WTC11 (cell line): ENCODE results near the gene OR6A2. TPM values are rescaled to one million over a fixed set of nuclear protein-coding genes. Genes with fewer than 3 reads are reported as not detected.
A peak's percentile ranks its signal among the peaks of the same experiment; 100 is the strongest.

ENCODE experiments used
- ATAC-seq: fragments of 200-7000 bp; cut with Tn5 transposase; 2 replicates; pipeline ENCODE4 v1.10.0; 2021; ENCODE audit warnings: mild to moderate bottlenecking, moderate library complexity
- CTCF ChIA-PET: fragments of 300-600 bp; sonication (Branson Sonifier 250); formaldehyde crosslinking; loops from one replicate; lab custom pipeline; 2021; ENCODE audit warnings: antibody characterized with exemption; lab: Charles Lee
- POLR2A ChIA-PET: fragments of 350-600 bp; sonication (Branson Sonifier 250); formaldehyde crosslinking; loops from one replicate; lab custom pipeline; 2021; ENCODE audit warnings: antibody characterized with exemption; lab: Charles Lee
- DNase-seq: peaks from one replicate; pipeline ENCODE4 v3.0.0; 2021; ENCODE audit warnings: low spot score
- H3K27ac Mint-ChIP-seq: 2 replicates; pipeline ENCODE4 v1.8.0; 2021; ENCODE audit warnings: mixed read lengths
- H3K27me3 Mint-ChIP-seq: 2 replicates; pipeline ENCODE4 v1.8.0; 2021; ENCODE audit warnings: low read depth, mild to moderate bottlenecking, moderate library complexity, mixed read lengths
- H3K36me3 Mint-ChIP-seq: 2 replicates; pipeline ENCODE4 v1.8.0; 2021; ENCODE audit warnings: mixed read lengths
- H3K4me1 Mint-ChIP-seq: 2 replicates; pipeline ENCODE4 v1.8.0; 2022; ENCODE audit warnings: mixed read lengths
- H3K4me3 Mint-ChIP-seq: 2 replicates; pipeline ENCODE4 v1.8.0; 2021; ENCODE audit warnings: mild to moderate bottlenecking, moderate library complexity, mixed read lengths
- H3K9me3 Mint-ChIP-seq: 2 replicates; pipeline ENCODE4 v1.8.0; 2021; ENCODE audit warnings: mixed read lengths
- CDX4 ChIP-seq: fragments of 250-450 bp; sonication (Bioruptor Pico); IDR thresholded peaks from 2 replicates; pipeline ENCODE4 v1.9.0; 2021; ENCODE audit warnings: moderate library complexity, mild to moderate bottlenecking, inconsistent platforms, borderline replicate concordance
- CTCF ChIP-seq: fragments of 200-600 bp; IDR thresholded peaks from 2 replicates; pipeline ENCODE4 v1.8.0; 2022; ENCODE audit warnings: antibody characterized with exemption
- ERG ChIP-seq: fragments of 250-450 bp; sonication (Bioruptor Pico); IDR thresholded peaks from 2 replicates; pipeline ENCODE4 v1.8.0; 2021; ENCODE audit warnings: mild to moderate bottlenecking
- ESRRA ChIP-seq: sonication (generic); formaldehyde crosslinking; IDR thresholded peaks from 2 replicates; pipeline ENCODE4 v1.8.1; 2022; ENCODE audit warnings: mild to moderate bottlenecking, missing genetic modification reagents, borderline replicate concordance
- FOXK1 ChIP-seq: sonication (generic); formaldehyde crosslinking; IDR thresholded peaks from 2 replicates; pipeline ENCODE4 v1.8.0; 2022; ENCODE audit warnings: mild to moderate bottlenecking, moderate library complexity, missing genetic modification reagents
- GABPB1 ChIP-seq: sonication (generic); formaldehyde crosslinking; IDR thresholded peaks from 2 replicates; pipeline ENCODE4 v1.8.1; 2023; ENCODE audit warnings: mild to moderate bottlenecking, missing genetic modification reagents
- GTF2I ChIP-seq: fragments of 250-450 bp; sonication (Bioruptor Pico); conservative IDR thresholded peaks from 2 replicates; pipeline ENCODE4 v1.4.0; 2021; ENCODE audit warnings: mild to moderate bottlenecking
- KAT7 ChIP-seq: sonication (generic); formaldehyde crosslinking; IDR thresholded peaks from 2 replicates; pipeline ENCODE4 v1.8.1; 2023; ENCODE audit warnings: missing genetic modification reagents, mild to moderate bottlenecking, borderline replicate concordance
- MAX ChIP-seq: sonication (generic); formaldehyde crosslinking; IDR thresholded peaks from 2 replicates; pipeline ENCODE4 v1.8.0; 2022; ENCODE audit warnings: mild to moderate bottlenecking, missing genetic modification reagents
- MLX ChIP-seq: sonication (generic); formaldehyde crosslinking; IDR thresholded peaks from 2 replicates; pipeline ENCODE4 v1.8.1; 2023; ENCODE audit warnings: mild to moderate bottlenecking, missing genetic modification reagents, moderate library complexity
- PREB ChIP-seq: sonication (generic); formaldehyde crosslinking; IDR thresholded peaks from 2 replicates; pipeline ENCODE4 v1.8.1; 2022; ENCODE audit warnings: mild to moderate bottlenecking, missing genetic modification reagents, moderate library complexity, borderline replicate concordance
- PRRX2 ChIP-seq: fragments of 250-450 bp; sonication (Bioruptor Pico); IDR thresholded peaks from 2 replicates; pipeline ENCODE4 v1.8.0; 2021; ENCODE audit warnings: mild to moderate bottlenecking
- RORB ChIP-seq: fragments of 250-450 bp; sonication (Bioruptor Pico); IDR thresholded peaks from 2 replicates; pipeline ENCODE4 v1.9.0; 2021; ENCODE audit warnings: mild to moderate bottlenecking
- STAT6 ChIP-seq: sonication (generic); formaldehyde crosslinking; conservative IDR thresholded peaks from 2 replicates; pipeline ENCODE4 v1.8.1; 2023; ENCODE audit warnings: mild to moderate bottlenecking, low read depth, missing genetic modification reagents, moderate library complexity
- ZBTB21 ChIP-seq: sonication (generic); formaldehyde crosslinking; IDR thresholded peaks from 2 replicates; pipeline ENCODE4 v1.8.1; 2023; ENCODE audit warnings: mild to moderate bottlenecking, missing genetic modification reagents, borderline replicate concordance
- ZNF232 ChIP-seq: sonication (generic); formaldehyde crosslinking; IDR thresholded peaks from 2 replicates; pipeline ENCODE4 v1.8.0; 2022; ENCODE audit warnings: mild to moderate bottlenecking, missing genetic modification reagents
- total RNA-seq: library from RNA; stranded (reverse); gene quantifications from 3 replicates; pipeline ENCODE4 v1.2.3, GENCODE V29; 2021

The OR6A2 gene
- total RNA-seq, 1 experiment from 2014 or later, result 0.07 TPM

GRCh38 chr11:6755953-6756347 is 43.5 kb downstream of the OR6A2 start:
- no peak for DNase-seq
- no peaks in the 10 kb centered on the region for H3K36me3 Mint-ChIP-seq
- no peak overlapping the region for H3K4me3 Mint-ChIP-seq
- no peaks in the 10 kb centered on the region; the same call in 1 of the 2 replicates for H3K27me3 Mint-ChIP-seq
- no peaks in the 10 kb centered on the region for H3K4me1 Mint-ChIP-seq
- no peak for TF ChIP-seq CTCF
- TF ChIP-seq KAT7, result no peak
- TF ChIP-seq ESRRA (CRISPR knock-in tag), result no peak
- no peak for TF ChIP-seq PREB (CRISPR knock-in tag)
- TF ChIP-seq ZNF232, result no peak
- no peaks in the 10 kb centered on the region for H3K9me3 Mint-ChIP-seq
- H3K27ac Mint-ChIP-seq, result no peak overlapping the region
- ATAC-seq, result no peak
- POLR2A ChIA-PET, result no interaction called here
- CTCF ChIA-PET, result interaction anchor here (0.6 to 3.5 kb wide), 25 partner anchors 10 to 264 kb away, joined by 3 to 55 read pairs (median 8); partner anchors contain the start of genes MRPL17, NLRP14, OR10A2 and OR2AG2

- Mint-ChIP-seq H3K27me3 (peaks cover 2% of the 10 kb centered on the region; the same call in 1 of the 2 replicates), H3K36me3 (no peaks in the 10 kb centered on the region), H3K27ac (no peak overlapping the region), H3K4me1 (no peaks in the 10 kb centered on the region), H3K9me3 (no peaks in the 10 kb centered on the region), H3K4me3 (no peak overlapping the region)
- POLR2A ChIA-PET, result no interaction called here
- ATAC-seq, result peak; percentile 71
- DNase-seq, result peak; percentile 50
- CTCF ChIA-PET, result interaction anchor here (0.6 to 3.5 kb wide), 56 partner anchors 10 to 312 kb away, joined by 3 to 55 read pairs (median 4); partner anchors contain the start of genes DCHS1, MRPL17, NLRP14 and OR10A2
- TF ChIP-seq MLX (no peak), CTCF (peak; percentile 79), STAT6 (CRISPR knock-in tag) (no peak)
These were observed 44.1 kb downstream of the OR6A2 start for GRCh38 chr11:6755303-6755952.

GRCh38 chr11:6747097-6747668 is 52.3 kb downstream of the OR6A2 start:
- DNase-seq, result no peak
- ChIA-PET CTCF (interaction anchor here (1.0 to 4.1 kb wide), 3 partner anchors 9 to 41 kb away, joined by 3 to 55 read pairs (median 10); no protein-coding TSS in a partner anchor), POLR2A (no interaction called here)
- H3K4me1 Mint-ChIP-seq, result no peaks in the 10 kb centered on the region
- H3K36me3 Mint-ChIP-seq, result no peaks in the 10 kb centered on the region
- H3K9me3 Mint-ChIP-seq, result no peaks in the 10 kb centered on the region
- H3K27ac Mint-ChIP-seq, result no peak overlapping the region
- ATAC-seq, result no peak
- H3K27me3 Mint-ChIP-seq, result peaks cover 2% of the 10 kb centered on the region; the same call in 1 of the 2 replicates
- H3K4me3 Mint-ChIP-seq, result no peak overlapping the region
- no peak for TF ChIP-seq ERG (CRISPR knock-in tag)
- TF ChIP-seq RORB (CRISPR knock-in tag), result no peak
- no peak for TF ChIP-seq PRRX2 (CRISPR knock-in tag)
- TF ChIP-seq MAX (CRISPR knock-in tag), result no peak
- TF ChIP-seq ZBTB21 (CRISPR knock-in tag), result no peak
- no peak for TF ChIP-seq CTCF
- no peak for TF ChIP-seq CDX4 (CRISPR knock-in tag)
- TF ChIP-seq FOXK1, result no peak
- no peak for TF ChIP-seq GABPB1
- no peak for TF ChIP-seq GTF2I (CRISPR knock-in tag)
